Measurements from ENCODE around the gene NOL4L. TPM values are rescaled to one million over a fixed set of nuclear protein-coding genes. Genes with fewer than 3 reads are reported as not detected.
"Not testable (repeated sequence)": the region's sequence is repeated elsewhere in the genome, so short reads cannot be mapped to it uniquely, and the experiment has no call there.

NOL4L gene
- total RNA-seq, 2 experiments from 2014 or later: 21.8 to 22.1 TPM

- peaks cover 19% of the 10 kb centered on the region for H3K4me1 Mint-ChIP-seq (ENCODE audit: low read depth)
- peaks cover 2% of the 10 kb centered on the region for H3K36me3 Mint-ChIP-seq
- H3K4me3 Mint-ChIP-seq: no peak overlapping the region
- H3K9me3 Mint-ChIP-seq: no peaks in the 10 kb centered on the region
- no peak for DNase-seq
- intact Hi-C loops (cut with micrococcal nuclease): no loop called here
- H3K27me3 Mint-ChIP-seq: no peaks in the 10 kb centered on the region
- ChIA-PET POLR2A (interaction anchor here (0.7 kb wide), 1 partner anchor 18 kb away, joined by 4 read pairs; no protein-coding TSS in a partner anchor), CTCF (interaction anchor here (1.1 to 1.3 kb wide), 2 partner anchors 12 to 155 kb away, joined by 4 read pairs; no protein-coding TSS in a partner anchor)
- H3K27ac Mint-ChIP-seq: peak overlapping the region; percentile 4
These were observed 87.4 kb downstream of the NOL4L start for GRCh38 chr20:32497589-32498224.

GRCh38 chr20:32496811-32497533 is 88.2 kb downstream of the NOL4L start:
- Mint-ChIP-seq H3K4me1 (ENCODE audit: low read depth) (peaks cover 20% of the 10 kb centered on the region), H3K27me3 (no peaks in the 10 kb centered on the region), H3K27ac (no peak overlapping the region), H3K36me3 (peaks cover 2% of the 10 kb centered on the region), H3K9me3 (no peaks in the 10 kb centered on the region), H3K4me3 (no peak overlapping the region)
- CTCF ChIA-PET: interaction anchor here (1.1 to 1.2 kb wide), 2 partner anchors 10 to 12 kb away, joined by 3 to 4 read pairs; no protein-coding TSS in a partner anchor
- no peak for DNase-seq
- intact Hi-C loops (cut with micrococcal nuclease): no loop called here
- POLR2A ChIA-PET: interaction anchor here (0.7 kb wide), 1 partner anchor 17 kb away, joined by 4 read pairs; no protein-coding TSS in a partner anchor

- CTCF ChIA-PET: interaction anchor here (1.2 kb wide), 1 partner anchor 26 kb away, joined by 4 read pairs; no protein-coding TSS in a partner anchor
These were observed 89.2 kb downstream of the NOL4L start for GRCh38 chr20:32495949-32496348.

GRCh38 chr20:32495217-32495565 is 89.9 kb downstream of the NOL4L start:
- Mint-ChIP-seq H3K27ac (no peak overlapping the region), H3K4me1 (ENCODE audit: low read depth) (peaks cover 6% of the 10 kb centered on the region), H3K4me3 (no peak overlapping the region), H3K27me3 (no peaks in the 10 kb centered on the region), H3K9me3 (no peaks in the 10 kb centered on the region), H3K36me3 (no peaks in the 10 kb centered on the region)
- ChIA-PET CTCF (interaction anchor here (1.2 kb wide), 1 partner anchor 27 kb away, joined by 4 read pairs; no protein-coding TSS in a partner anchor), POLR2A (no interaction called here)
- intact Hi-C loops (cut with micrococcal nuclease): no loop called here
- no peak for DNase-seq

More at GRCh38 chr20:32495949-32496348, 89.2 kb downstream of the NOL4L start:
- no peak for DNase-seq
- H3K4me1 Mint-ChIP-seq (ENCODE audit: low read depth): peaks cover 12% of the 10 kb centered on the region
- H3K36me3 Mint-ChIP-seq: peaks cover 2% of the 10 kb centered on the region
- H3K9me3 Mint-ChIP-seq: no peaks in the 10 kb centered on the region
- intact Hi-C loops (cut with micrococcal nuclease): no loop called here
- POLR2A ChIA-PET: no interaction called here
- no peak overlapping the region for H3K4me3 Mint-ChIP-seq
- H3K27me3 Mint-ChIP-seq: no peaks in the 10 kb centered on the region
- H3K27ac Mint-ChIP-seq: no peak overlapping the region

- no peak overlapping the region for H3K4me3 Mint-ChIP-seq
- H3K4me1 Mint-ChIP-seq (ENCODE audit: low read depth): peaks cover 6% of the 10 kb centered on the region
- intact Hi-C loops (cut with micrococcal nuclease): no loop called here
- no peaks in the 10 kb centered on the region for H3K27me3 Mint-ChIP-seq
- no peaks in the 10 kb centered on the region for H3K9me3 Mint-ChIP-seq
- no peaks in the 10 kb centered on the region for H3K36me3 Mint-ChIP-seq
- no peak for DNase-seq
- POLR2A ChIA-PET: interaction anchor here (0.6 kb wide), 1 partner anchor 314 kb away, joined by 5 read pairs; no protein-coding TSS in a partner anchor
- CTCF ChIA-PET: no interaction called here
- peak overlapping the region; percentile 11 for H3K27ac Mint-ChIP-seq
These were observed 90.5 kb downstream of the NOL4L start for GRCh38 chr20:32494483-32495216.

- Mint-ChIP-seq H3K4me1 (ENCODE audit: low read depth) (peaks cover 8% of the 10 kb centered on the region), H3K36me3 (peaks cover under 1% of the 10 kb centered on the region), H3K9me3 (peaks cover 3% of the 10 kb centered on the region), H3K27ac (peak overlapping the region; percentile 18), H3K4me3 (no peak overlapping the region), H3K27me3 (no peaks in the 10 kb centered on the region)
- no peak for DNase-seq
- ChIA-PET CTCF (interaction anchor here (1.4 kb wide), 1 partner anchor 160 kb away, joined by 3 read pairs; no protein-coding TSS in a partner anchor), POLR2A (no interaction called here)
- intact Hi-C loops (cut with micrococcal nuclease): no loop called here
These were observed 91.8 kb downstream of the NOL4L start for GRCh38 chr20:32493356-32493755.

GRCh38 chr20:32491764-32492151 is 93.4 kb downstream of the NOL4L start:
- DNase-seq; CTCF ChIA-PET; H3K4me3 Mint-ChIP-seq; H3K36me3 Mint-ChIP-seq; POLR2A ChIA-PET; H3K9me3 Mint-ChIP-seq; intact Hi-C loops (cut with micrococcal nuclease); H3K27ac Mint-ChIP-seq; H3K27me3 Mint-ChIP-seq: not testable (repeated sequence)
- H3K4me1 Mint-ChIP-seq (ENCODE audit: low read depth): peaks cover 10% of the 10 kb centered on the region

- CTCF ChIA-PET: no interaction called here
- POLR2A ChIA-PET: no interaction called here
- intact Hi-C loops (cut with micrococcal nuclease): no loop called here
- no peak for DNase-seq
- Mint-ChIP-seq H3K9me3 (peaks cover 7% of the 10 kb centered on the region), H3K4me3 (no peak overlapping the region), H3K27me3 (no peaks in the 10 kb centered on the region), H3K27ac (no peak overlapping the region), H3K4me1 (ENCODE audit: low read depth) (peaks cover 10% of the 10 kb centered on the region), H3K36me3 (peaks cover 3% of the 10 kb centered on the region)
These were observed 94.0 kb downstream of the NOL4L start for GRCh38 chr20:32490942-32491763.

GRCh38 chr20:32488066-32488838 is 96.9 kb downstream of the NOL4L start:
- ChIA-PET CTCF (interaction anchor here (1.2 kb wide), 1 partner anchor 9 kb away, joined by 3 read pairs; no protein-coding TSS in a partner anchor), POLR2A (no interaction called here)
- peaks cover 5% of the 10 kb centered on the region for H3K36me3 Mint-ChIP-seq

GRCh38 chr20:32487381-32487780 is 97.8 kb downstream of the NOL4L start:
- H3K27ac Mint-ChIP-seq: no peak overlapping the region
- H3K4me1 Mint-ChIP-seq (ENCODE audit: low read depth): peaks cover 17% of the 10 kb centered on the region
- ChIA-PET CTCF (interaction anchor here (1.2 kb wide), 1 partner anchor 9 kb away, joined by 3 read pairs; no protein-coding TSS in a partner anchor), POLR2A (no interaction called here)
- H3K27me3 Mint-ChIP-seq: no peaks in the 10 kb centered on the region
- intact Hi-C loops (cut with micrococcal nuclease): loop anchor here (2.0 to 10.0 kb wide), 3 partner anchors 13 to 203 kb away; partner anchors contain the start of gene ASXL1
- peaks cover 5% of the 10 kb centered on the region for H3K36me3 Mint-ChIP-seq
- DNase-seq: no peak
- peaks cover 7% of the 10 kb centered on the region for H3K9me3 Mint-ChIP-seq
- no peak overlapping the region for H3K4me3 Mint-ChIP-seq

More at GRCh38 chr20:32488066-32488838, 96.9 kb downstream of the NOL4L start:
- no peak for DNase-seq
- peaks cover 7% of the 10 kb centered on the region for H3K9me3 Mint-ChIP-seq
- peaks cover 16% of the 10 kb centered on the region for H3K4me1 Mint-ChIP-seq (ENCODE audit: low read depth)
- no peaks in the 10 kb centered on the region for H3K27me3 Mint-ChIP-seq
- intact Hi-C loops (cut with micrococcal nuclease): loop anchor here (5.0 to 10.0 kb wide), 2 partner anchors 131 to 203 kb away; partner anchors contain the start of gene ASXL1
- H3K4me3 Mint-ChIP-seq: no peak overlapping the region
- peak overlapping the region; percentile 59 for H3K27ac Mint-ChIP-seq

Data from activated CD4-positive, alpha-beta memory T cell treated with anti-CD3 and anti-CD28 coated beads for 36 hours (primary cell).